SKM-1 treated with dmso at 0.1 percent for 144 hours (cell line): ENCODE measurements around the gene AR.

Experiments used
- DNase-seq: peaks from one replicate; lab custom pipeline; 2025; ENCODE audit not compliant: unreplicated experiment; lab: John Stamatoyannopoulos, UW

Gene AR

DNA sequence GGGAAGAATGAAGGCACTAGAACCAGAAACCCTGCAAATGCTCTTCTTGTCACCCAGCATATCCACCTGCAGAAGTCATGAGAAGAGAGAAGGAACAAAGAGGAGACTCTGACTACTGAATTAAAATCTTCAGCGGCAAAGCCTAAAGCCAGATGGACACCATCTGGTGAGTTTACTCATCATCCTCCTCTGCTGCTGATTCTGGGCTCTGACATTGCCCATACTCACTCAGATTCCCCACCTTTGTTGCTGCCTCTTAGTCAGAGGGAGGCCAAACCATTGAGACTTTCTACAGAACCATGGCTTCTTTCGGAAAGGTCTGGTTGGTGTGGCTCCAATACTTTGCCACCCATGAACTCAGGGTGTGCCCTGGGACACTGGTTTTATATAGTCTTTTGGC is 181.7 kb downstream of the AR start:
- DNase-seq = no peak

DNA sequence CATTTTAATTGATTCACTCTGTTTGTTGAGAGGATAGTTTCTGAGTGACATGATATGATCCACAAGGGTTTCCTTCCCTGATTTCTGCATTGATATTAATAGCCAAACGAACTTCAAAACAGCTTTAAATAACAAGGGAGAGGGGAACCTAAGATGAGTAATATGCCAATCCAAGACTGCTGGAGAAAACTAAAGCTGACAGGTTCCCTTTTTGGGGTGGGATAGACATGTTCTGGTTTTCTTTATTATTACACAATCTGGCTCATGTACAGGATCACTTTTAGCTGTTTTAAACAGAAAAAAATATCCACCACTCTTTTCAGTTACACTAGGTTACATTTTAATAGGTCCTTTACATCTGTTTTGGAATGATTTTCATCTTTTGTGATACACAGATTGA is 182.2 kb downstream of the AR start:
- peak; percentile 47 for DNase-seq

DNA sequence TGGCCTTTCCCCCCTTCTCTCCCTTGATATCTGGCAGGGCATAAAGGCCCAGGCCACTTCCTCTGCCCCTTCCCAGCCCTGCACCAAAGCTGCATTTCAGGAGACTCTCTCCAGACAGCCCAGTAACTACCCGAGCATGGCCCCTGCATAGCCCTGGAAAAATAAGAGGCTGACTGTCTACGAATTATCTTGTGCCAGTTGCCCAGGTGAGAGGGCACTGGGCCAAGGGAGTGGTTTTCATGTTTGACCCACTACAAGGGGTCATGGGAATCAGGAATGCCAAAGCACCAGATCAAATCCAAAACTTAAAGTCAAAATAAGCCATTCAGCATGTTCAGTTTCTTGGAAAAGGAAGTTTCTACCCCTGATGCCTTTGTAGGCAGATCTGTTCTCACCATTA is 183.8 kb downstream of the AR start:
- DNase-seq = no peak

DNA sequence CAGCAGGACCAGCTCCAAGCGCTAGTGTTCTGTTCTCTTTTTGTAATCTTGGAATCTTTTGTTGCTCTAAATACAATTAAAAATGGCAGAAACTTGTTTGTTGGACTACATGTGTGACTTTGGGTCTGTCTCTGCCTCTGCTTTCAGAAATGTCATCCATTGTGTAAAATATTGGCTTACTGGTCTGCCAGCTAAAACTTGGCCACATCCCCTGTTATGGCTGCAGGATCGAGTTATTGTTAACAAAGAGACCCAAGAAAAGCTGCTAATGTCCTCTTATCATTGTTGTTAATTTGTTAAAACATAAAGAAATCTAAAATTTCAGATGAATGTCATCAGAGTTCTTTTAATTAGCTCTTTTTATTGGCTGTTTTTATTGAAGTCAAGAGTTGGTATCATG is 186.5 kb downstream of the AR start:
- no peak for DNase-seq

DNA sequence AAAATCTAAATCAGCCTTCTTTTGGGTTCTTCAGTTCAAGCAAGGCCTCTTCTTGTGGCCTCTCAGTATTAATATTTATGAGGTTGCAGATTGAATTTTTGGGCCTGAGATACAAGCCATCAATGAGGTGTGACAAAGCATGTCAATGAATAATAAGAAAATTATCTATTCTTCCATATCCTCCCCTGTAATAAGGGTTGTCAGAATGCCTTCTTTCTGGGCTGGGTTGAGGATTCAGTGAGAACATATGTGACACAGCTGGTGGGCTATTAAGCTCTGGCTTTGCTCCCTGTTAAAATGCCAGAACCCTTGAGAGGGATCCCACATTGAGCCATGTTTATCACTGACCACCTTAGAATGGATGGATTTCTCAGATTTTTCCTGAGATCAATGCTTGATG is 187.2 kb downstream of the AR start:
- no peak for DNase-seq

DNA sequence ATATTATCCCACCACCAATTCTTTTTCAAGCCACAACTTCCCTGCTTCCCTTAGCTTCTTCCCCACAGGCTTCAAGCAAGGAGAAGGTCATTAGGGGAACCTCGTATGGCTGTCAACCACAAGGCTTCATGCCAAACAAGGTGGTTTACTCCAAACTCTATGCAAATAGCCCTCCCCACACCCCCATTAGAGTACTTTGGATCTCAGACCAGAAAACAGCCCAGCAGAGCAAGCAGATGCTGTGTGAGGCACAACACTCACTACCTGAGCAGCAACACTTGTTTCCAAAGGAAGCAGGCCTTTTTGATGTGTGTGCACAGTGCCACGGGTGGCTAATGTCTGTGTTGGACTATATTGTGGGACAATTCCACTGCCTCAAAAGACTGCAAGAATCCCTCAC is 189.0 kb downstream of the AR start:
- no peak for DNase-seq

DNA sequence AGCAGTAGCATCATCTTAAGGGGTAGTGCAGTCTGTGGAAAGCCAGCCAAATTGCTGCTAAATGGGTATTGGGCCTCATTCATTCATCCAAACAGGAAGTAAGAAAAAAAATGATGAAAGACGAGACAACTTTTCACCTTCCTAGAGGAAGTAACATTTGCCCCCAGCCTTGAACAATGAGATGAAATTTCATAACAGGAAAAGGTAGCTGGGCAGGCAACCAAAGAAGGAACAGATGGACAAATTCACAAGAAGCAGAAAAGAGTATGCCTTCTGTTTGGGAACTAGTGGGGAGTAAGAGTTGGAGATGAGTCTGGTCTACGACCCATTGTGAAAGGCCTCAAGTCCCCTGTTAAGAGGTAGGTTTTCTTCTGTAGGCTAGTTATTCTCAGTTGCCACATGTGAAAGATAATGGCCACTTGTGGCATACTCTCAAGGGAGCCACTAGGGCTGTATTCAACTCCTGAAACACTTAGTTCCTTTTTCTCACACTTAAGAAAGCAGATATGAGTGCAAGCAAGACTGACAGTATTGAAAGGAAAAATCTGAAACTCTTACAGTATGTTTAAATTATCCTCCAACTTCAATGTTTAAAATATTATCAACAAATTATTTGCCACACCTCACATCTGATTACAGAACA is 190.4 kb downstream of the AR start:
- DNase-seq = peak; percentile 95

DNA sequence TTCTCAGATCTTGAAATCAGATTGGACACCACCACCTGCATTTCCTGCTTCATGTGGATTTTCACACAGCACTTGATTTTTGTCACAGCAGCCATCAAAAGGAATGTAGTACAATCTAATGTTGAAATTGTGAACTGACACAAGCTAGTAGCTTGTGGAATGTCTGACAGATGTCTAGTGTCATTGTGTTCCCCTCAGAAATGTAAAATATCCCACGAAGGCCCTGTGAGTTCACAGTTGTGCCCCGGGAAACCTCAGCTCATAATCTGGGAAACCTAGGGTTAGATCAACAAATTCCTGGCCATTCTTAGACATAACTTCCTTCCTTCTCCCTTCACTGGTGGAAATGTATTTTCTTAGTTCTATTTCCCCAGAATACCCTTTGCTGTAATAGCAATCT is 205.7 kb downstream of the AR start:
- DNase-seq = no peak

DNA sequence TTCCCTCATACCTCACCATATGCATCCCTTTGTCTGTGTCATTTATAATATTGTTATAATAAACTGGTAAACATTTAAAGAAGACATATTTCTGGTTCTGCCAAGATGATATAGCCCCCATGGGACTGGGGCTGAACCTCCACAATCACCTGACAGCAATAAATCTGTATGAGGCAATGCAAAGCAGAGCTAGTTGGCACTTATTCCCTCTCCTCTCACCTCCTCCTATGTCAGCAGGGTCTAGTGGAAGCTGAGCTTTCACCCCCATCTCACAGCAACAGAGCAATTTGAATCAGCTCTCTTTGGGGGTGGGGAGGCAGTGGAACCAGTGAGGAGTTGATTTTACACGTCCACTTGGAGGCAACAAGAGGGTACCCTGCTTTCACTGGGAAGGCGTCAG is 206.9 kb downstream of the AR start:
- DNase-seq = no peak

DNA sequence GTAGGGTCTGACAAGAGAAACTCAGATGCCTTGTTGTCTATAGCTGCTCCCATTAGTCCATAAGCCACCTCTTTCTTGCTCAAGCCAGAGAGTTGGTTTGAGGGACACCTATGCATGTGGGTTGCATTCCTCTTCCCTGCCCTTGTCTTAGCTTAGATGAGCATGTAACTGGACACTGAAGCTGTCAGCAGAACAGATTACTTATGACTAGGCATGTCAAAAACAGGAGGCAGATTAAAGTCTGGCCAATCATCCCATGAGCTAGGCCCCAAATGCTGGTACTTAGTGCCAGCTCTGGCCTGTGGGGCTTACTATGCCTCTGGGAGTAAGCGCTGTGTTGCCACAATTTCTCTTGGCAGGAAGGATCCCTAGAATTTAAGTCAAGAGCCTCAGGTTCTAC is 215.2 kb downstream of the AR start:
- DNase-seq = no peak

DNA sequence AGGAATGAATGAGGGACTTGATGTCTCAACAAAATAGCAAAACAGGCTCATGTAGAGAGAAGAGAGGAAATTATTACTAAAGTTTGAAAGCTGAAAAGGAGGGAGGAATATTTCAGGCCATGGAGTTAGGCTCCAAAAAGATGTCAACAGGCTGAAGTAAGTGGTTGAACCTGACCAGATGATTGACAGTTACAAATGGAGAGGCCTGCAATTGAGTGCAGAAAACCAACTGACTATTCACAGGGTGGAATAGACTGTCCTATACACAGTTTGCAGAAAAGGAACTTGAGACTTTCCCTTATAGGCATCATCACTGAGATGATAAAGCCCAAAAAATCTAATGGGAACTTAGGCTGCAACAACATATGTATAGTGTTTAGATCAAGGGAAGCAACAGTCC is 233.3 kb downstream of the AR start:
- DNase-seq = no peak

DNA sequence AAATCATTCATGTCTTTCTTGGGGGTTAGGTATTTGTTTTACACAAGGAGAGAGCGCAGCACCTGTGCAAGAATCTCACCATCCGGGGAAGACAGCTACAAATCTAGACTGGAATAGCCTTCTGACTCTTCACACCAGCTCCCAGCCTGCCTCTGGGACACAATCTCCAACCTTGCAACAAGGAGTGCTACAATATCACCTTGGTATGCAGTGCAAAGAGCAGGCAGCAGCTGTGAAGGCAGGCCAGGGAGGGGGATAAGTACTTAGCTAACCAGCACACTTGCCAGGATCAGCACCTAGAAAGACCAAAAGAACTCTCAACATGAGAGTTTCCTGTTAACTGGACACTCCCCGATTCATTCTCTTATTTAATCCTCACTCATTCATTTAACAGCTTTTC is 235.3 kb downstream of the AR start:
- no peak for DNase-seq
